ENCODE results near the gene KCTD20.
"Not testable (repeated sequence)": the region's sequence is repeated elsewhere in the genome, so short reads cannot be mapped to it uniquely, and the experiment has no call there.

The KCTD20 gene

DNA sequence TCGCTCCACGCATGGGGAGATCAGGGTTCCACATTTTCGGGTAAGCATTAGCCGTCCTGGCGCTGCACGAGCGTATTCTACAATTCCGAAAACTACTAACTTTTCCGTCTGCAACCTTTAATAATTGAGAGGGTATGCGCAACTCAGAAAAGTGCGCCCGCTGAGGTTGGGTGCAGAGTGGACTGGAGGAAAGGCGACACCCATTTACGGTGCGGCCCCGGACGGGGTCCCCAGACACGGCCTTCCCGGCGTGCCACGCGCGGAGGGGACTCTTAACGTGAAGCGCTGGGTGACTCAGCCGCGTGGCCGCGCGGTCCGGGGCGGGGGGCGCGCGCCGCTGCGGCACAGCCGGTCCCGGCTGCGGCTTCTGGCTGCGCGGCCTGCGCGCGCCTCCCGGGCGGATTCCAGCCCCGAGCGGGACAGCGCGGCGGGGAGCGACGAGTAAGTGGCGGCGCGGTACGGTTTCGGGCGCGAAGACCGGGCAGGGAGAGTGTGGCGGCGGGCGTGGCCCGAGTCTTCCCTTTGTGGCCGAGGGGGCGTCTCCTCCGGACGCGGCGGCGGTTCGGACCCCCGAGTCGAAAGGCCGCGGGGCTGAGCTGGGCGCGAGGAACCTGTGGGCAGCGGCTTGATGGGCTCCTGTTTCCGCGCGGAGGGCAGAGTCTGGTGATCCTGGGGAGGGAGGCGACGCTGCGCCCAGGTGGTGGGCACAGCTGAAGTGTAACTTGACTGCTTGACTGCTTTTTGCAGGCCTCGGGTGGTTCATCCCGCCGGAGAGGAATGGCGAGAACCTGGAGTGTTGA is at the start of gene KCTD20, which contains the start of gene PXT1:
Gene KCTD20 (plus strand): TSS at position 330 of the 800 bp plus-strand sequence. CDS start 27,098 bp downstream, outside the sequence.
Gene PXT1 (minus strand): TSS at position 184 of the 800 bp plus-strand sequence. CDS start 16,772 bp downstream, outside the sequence.
- DNase-seq, result peak; percentile 83

DNA sequence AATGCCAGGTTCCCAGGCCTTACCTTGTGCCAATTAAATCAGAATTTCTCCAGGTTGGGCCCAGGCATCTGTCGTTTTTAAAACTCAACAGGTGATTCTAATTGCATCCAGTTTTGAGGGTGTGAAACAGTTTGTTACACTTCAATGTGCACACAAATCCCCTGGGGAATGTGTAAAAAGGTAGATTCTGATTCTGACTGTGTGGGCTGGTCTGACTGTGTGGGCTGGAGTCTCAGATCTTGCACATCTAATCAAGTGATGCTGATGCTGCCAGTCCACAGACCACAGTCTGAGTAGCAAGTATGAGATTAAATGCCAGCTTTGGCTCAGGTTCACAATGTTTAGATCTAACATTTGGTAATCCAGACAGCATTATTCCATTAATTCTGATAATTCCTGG is 42.8 kb upstream of the KCTD20 start:
- no peak for DNase-seq

DNA sequence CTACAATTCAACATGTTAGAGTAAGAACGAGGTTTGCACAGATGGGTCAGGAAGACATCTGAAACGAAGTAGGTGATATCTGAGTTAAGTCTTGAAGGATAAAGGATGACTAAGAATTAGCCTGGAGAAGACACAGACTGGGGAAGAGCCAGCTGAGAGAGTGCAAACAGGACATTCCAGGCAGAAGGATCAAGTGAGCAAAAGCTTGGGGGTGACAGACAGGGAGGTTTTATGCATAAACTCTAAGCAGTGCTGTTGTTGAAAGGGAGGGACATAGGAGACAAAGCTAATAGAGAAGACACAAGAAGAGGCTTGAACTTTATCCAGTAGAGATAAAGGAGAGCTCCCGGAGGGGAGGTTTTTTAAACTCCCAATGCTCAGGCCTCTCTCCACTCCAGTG is 40.3 kb upstream of the KCTD20 start:
- no peak for DNase-seq

DNA sequence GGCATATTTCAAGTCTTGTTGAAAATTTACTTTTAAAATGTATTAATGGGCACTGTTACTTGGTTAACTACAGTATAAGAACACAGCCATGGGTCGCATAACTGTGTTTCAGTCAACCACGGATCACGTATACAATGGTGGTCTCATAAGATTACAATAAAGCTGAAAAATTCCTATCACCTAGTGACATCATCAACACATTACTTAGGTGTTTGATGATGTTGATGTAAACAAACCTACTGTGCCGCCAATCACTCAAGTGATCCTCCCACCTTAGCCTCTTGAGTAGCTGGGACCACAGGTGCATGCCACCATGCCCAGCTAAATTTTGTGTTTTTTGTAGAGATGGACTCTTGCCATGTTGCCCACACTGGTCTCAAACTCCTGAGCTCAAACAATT is 38.6 kb upstream of the KCTD20 start:
- no peak for DNase-seq

DNA sequence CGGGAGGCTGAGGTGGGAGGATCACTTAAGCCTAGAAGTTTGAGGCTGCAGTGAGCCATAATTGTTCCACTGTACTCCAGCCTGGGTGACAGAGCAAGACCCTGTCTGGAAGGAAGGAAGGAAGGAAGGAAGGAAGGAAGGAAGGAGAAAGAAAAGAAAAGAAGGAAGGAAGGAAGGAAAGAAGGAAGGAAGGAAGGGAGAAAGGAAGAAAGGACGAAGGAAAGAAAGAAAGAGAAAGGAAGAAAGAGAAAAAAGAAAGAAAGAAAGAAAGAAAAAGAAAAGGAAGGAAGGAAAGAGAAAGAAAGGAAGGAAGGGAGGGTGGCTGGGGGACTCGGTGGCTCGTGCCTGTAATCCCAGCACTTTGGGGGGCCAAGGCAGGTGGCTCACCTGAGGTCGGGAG is 33.1 kb upstream of the KCTD20 start:
- DNase-seq, result not testable (repeated sequence)

DNA sequence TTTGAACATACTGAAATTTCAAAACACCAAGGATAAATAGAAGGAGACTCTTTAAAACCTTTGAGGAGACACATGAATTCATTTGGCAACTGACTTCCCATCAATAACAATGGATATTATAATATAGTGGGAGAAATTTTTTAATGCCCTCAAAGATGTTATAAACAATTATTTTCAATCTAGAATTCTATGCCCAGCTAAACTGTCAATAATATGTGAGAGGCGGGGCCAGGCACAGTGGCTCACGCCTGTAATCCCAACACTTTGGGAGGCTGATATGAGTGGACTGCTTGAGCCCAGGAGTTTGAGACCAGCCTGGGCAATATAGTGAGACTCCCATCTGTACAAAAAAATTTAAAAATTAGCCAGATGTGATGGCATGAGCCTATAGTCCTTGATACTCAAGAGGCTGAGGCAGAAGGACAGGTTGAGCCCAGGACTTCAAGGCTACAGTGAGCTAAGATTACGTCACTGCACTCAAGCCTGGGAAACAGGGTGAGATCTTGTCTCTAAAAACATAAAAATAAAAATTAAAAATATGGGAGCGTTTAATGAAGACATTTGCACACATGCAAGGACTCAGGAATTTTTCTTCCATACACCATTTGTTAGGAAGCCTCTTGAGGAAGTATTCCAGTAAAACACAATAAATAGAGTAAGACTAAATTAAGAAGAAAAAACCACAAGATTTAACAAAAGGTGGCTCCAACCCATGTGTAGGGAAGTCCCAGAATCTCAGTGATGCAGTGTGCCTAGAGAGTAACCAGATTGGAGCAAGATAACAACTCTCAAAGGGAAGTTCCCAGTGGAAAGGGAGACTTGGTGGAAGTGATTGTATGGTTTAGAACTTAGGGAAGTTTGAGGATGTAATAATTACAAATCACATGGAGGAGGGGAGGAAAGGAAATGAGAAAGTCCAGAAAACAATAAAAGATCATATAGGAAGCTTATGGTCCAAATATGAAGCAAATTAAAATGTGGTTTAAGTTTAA is 29.0 kb upstream of the KCTD20 start:
- no peak for DNase-seq

DNA sequence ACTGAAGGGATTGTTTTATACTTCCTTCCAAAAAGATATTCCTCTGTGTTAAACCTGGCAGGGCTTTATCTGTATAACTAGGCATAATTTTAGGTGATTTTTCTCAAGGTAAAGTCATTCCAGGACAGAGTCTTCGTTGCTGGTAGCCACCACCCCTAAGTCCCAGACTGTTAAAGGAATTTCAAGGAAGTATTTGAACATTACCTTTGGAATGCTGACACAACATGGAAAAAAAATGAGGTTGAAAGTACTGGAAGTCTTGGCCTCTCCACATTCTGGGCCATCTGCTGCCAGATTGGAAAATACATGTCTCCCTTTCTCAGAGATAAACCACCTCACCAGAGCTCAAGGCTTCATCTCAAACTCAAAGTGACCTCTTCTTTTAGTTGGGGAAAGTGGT is 28.3 kb upstream of the KCTD20 start:
- no peak for DNase-seq

DNA sequence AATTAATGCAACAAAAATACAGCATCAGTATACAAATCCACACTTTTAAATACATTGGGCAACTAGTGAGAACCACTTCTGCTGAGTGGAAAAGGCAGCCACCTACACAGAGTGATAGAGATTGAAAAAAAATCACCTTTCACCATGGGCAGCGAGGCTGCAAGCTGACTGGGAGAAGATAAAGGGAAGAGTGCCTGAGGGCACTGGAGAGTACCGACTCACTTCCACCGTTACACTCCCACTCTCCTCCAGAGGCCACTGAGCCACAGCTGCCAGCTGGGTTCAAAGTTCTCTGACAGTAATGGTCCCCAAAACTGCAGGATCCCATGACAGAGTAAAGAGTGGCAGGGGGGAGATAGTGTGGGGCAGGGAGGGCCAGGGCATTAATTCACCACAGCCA is 24.2 kb upstream of the KCTD20 start:
- no peak for DNase-seq

DNA sequence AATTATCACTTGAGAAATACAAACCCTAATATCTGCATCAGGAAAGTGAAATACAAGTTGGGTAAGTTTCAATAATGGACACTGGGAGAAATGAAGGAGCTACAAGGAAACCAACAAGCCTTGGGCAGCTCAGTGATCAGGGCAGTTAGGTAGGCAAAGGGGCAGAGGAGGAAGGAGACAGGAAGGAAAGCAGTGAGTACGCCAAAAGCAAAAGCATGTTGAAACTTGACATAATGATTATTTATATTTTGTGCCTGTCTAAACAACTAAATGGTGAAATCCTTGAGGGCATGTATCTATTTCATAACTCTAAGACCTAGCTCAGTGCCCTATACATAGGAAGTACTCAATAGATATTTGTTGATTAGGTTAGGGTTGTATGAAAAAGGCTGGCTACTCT is 23.5 kb upstream of the KCTD20 start:
- no peak for DNase-seq

DNA sequence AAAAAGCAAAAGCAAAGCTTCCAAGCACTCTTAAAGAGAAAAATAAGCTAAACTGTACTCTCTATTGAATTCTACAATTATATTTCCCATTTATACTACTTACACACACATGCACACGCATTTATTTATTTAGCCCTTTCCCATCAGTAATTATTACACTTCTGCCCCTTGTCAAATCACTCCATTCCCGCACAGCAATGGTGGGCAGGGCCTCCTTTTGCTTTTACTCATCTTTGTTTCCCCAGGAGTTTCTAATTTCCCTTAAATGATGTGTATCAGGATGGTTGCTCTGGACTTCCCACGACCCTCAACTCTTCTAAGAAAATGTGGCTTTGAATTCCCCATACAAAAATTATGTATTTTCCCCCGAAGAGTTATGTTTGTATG is 20.1 kb upstream of the KCTD20 start:
- DNase-seq, result no peak

DNA sequence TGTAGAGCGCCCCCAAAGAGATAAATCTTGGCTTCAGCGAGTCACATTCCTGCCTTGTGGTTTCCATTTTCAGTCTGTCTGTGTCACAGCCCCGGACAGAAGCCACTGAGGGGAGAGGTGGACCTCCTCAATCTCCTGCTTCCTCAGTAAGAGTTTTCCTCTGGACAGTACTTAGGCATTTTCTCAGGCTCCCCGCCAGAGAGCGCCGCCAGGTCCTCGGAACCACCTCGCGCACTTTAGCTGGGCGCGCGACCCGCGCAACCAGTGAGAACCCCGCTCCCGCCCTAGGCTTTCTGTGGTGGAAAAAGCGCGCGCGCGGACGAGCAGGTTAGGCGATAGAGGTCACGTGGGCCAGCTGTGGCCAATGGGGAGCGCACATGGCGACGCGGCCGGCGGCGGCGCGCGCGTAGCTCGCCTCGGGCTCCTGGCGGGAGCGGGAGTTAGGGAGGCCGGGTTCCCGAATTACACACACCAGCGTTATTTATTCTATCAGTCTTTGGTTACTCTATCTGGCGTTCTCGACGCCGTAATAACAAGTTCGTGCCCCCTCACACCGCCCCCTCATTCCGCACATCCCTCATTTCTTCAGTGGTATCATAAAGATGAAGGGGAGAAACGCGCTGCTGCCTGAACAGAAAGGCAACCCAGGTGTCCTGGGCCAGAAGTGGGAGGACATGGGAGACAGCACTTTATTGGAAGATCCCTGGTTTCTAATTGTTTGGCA is 19.5 kb upstream of the KCTD20 start:
- peak; percentile 99 for DNase-seq

DNA sequence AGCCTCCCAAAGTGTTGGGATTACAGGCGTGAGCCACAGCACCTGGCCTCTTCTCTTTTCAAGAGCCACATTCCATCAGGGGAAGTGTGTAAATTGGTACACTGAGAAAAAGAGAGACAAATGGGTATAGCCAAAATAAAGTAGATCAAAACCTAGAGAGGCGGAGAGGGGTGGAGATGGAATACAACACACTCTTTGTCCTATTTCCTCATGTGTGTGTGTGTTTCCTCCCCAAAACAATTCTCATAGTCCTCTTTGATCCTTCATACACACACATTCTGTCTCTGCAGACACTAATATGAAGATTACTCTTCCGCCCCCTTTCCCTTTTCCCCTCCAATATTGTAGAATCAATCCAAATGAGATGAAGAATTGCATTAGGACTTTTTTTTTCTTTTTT is 16.2 kb upstream of the KCTD20 start:
- no peak for DNase-seq

DNA sequence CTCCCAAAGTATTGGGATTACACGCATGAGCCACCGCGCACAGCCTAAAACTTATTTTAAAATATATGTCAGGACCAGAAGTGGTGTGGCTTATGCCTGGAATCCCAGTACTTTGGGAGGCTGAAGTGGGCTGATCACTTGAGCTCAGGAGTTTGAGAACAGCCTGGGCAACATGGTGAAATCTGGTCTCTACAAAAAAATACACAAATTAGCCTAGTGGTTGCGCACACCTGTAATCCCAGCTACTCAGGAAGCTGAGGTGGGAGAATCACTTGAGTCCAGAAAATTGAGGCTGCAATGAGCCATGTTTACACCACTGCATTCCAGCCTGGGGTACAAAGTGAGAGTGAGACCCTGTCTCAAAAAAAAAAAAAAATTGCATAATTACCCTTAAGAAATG is 13.9 kb upstream of the KCTD20 start:
- DNase-seq, result no peak

DNA sequence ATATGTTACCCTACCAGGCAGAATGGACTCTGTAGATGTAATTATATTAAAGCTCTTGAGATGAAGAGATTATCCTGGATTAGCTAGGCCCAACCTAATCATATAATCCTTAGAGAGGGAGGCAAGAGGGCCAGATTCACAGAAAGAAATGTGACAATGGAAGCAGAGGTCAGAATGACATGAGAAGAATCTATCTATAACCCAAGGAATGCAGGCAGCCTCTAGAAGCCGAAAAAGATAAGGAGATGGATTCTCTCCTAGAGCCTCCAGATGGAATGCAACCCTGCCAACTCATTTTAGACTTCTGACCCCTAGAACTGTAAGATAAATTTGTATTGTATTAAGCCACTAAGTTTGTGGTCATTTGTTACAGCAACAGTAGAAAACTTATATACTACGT is 12.4 kb upstream of the KCTD20 start:
- no peak for DNase-seq

DNA sequence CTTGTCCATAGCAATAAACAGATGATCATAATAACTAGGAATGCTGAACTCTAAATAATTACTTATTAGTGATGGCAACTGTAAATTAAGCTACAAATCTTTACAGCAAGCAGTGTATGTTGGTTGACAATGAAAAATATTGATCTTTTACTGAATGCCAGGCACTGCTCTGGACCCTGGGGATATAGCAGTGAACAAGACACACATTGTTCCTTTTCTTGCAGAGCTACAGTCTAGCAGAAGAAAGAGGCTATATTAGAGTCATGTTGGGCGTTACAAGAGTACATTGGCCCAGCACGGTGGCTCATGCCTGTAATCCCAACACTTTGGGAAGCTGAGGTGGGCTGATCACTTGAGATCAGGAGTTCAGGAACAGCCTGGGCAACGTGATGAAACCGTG is 11.6 kb upstream of the KCTD20 start:
- DNase-seq, result no peak

DNA sequence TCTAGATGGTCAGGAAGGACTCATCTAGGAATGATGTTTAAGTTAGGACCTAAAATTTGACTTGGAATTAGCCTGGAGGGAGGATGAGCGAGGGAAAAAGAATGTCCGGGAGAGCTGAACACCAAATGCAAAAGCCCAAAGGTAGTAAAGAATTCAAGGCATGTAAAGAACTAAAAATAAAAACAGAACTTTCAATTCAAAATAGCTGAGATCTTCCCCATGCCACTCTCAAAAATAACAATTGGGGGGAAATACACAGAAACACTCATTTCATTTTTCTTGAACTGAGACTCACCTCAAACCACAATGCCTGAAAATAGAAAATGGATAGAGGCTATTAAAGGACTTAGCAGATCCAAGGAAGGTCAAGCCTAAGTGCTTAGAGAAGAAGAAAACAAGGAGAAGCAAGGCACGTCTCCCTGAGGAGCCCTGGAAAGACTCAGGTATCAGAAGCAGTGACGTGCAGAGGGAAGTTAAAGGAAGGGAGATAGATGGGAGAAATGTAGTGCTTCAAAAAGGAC is 10.6 kb upstream of the KCTD20 start:
- no peak for DNase-seq

DNA sequence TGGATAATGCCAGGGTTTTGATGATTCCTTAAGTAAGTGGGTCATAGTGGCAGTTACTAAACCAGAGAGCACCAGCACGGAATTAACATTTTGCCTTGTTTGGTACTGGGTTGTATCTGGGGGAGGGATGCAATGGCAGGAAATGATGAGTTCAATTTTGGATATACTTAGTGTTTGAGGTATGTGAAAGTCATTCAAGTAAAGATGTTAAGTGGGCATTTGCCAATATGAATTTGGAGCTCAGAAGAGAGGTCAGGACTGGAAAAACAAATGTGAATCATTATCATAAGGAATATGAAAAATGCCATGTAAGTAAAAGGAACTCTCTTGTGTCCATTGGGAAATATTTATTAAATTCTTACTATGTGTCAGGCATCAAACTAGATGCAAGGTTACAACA is 6.3 kb upstream of the KCTD20 start:
- no peak for DNase-seq

DNA sequence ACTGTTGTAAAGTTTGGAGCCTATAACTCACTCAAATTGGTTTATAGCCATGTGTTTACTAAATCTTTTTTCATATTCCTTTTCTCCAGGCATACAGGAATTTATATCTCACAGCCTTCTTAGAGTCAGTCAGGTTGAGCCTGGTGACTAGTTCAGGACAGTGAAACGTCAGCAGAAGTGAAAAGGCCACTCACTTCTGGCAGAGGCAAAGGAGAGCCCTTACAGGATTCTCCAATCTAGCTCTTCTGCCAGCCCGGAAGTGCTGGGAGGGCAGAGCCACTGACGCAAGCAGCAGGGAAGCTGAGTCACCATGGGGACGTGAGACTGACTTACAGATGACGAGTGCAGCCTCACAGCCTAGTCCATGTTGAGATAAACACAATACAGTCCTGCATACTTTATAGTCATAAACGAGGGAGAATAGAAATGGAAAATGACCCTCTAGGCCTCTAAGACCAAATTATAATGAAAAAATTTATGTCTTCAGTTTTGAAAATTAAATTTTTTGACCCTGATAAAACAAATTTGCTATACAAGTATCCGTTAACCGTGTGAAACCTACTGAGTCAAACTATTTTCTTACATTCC is 1.4 kb upstream of the KCTD20 start:
- DNase-seq, result peak; percentile 90

DNA sequence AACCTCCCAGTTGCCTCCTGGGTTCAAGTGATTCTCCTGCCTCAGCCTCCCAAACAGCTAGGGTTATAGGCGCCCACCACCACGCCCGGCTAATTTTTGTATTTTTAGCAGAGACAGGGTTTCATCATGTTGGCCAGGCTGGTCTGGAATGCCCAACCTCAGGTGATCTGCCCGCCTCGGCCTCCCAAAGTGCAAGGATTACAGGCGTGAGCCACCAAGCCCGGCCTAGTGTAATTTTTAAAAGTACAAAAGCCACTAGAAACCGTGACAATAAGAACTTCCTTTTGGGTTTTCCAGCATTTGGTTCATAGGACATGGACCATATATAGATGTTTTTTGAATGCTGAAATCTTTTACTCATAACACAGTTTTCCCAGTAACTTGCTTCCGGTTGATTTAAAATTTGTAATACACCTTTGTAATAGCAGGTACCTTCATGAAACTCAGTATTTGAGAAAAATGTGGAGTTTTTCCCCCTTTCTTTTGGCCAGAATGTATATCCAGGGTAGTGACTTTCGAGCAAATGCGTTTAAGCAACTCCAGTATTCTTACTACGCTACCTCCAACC is 613 bp upstream of the KCTD20 start:
- DNase-seq, result no peak

DNA sequence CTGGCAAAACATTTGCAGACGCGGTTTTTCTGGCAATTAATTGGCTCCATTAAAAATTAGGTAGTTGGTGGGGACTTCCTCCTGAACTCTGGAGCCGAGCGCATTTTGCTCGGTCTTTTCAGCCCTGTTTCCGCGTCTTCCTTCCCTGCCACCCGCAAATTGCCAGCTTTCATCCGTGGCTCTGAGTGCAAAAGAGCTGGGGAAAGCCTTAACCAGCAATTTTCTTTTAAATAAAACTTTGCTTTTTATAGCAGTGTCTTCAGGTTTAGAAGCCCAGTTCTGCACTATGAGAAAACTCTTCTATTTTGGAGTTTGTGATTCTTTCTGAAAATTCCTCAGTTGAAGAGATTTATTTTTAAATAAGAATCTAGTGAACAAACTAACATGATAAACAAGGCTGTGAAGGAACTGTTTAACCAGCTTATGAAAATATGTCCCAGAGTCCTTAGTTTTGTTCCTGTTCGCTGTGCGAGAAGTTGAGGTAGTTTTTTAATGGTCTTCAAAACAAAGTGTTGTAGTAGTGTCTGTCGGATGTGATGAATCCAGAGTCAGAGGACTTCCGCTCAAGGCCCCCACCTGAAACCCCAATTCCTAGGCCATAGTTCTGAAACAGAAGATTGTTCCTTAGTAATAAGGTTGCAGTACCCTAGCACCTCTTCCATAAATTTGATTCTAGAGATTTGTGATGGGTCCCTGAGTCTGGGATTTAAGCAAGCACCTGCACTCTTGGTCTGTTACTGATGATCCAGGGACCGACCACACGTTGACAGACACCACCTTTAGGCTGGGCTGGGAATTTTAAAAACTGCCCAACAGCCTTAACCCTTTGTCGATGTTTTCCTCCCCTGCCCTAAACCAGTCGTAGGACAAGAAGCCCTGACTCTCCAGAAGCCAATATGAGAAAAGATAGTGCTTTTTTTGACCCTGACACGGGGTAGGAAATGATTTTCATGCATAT is 950 bp downstream of the KCTD20 start:
- DNase-seq, result peak; percentile 2

DNA sequence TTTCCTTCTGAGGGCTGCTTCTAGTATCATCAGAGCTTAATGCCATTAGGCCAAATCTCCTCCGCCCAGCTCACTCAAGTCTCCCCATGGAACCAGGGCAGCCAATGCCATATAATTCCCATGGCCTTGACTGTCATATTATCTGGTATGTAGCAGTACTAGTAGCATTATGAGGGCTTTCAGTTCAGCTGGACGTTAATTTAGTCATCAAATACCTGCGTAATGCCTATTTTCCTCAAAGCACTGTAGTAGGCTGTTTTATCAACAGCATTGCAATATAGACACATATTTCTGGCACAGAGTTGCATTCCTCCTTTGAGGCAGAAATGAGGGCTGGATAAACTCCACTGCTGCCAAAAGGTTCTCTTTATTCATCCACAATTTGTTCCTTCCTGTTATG is 1.7 kb downstream of the KCTD20 start:
- no peak for DNase-seq

All from NCI-H1436 (cell line).